K562 (cell line): Measurements from ENCODE around the gene RNASEH1. TPM values are rescaled to one million over a fixed set of nuclear protein-coding genes. Genes with fewer than 3 reads are reported as not detected.

Experiments
- ATAC-seq: fragments of 200-7000 bp; cut with Tn5 transposase; 3 replicates; pipeline ENCODE4 v1.9.1; 2020; ENCODE audit warnings: moderate library complexity
- BruUV-seq: library from RNA; stranded (reverse); fragments of 400-500 nt; replicated peaks from 2 replicates; lab custom pipeline; 2021; lab: Mats Ljungman, UMichigan
- CTCF ChIA-PET: fragments of 300-600 bp; formaldehyde crosslinking; extraction: SDS; loops from one replicate; lab custom pipeline; 2021; ENCODE audit warnings: low intra/inter-chr PET ratio; lab: Yijun Ruan, JAX
- POLR2A ChIA-PET: fragments of 300-600, 350-650 bp; sonication (Branson Sonifier 250); formaldehyde crosslinking; extraction: SDS; loops from one replicate; lab custom pipeline; 2021; ENCODE audit warnings: antibody characterized with exemption, inconsistent platforms; lab: Yijun Ruan, JAX
- DNase-seq, 4 experiments: peaks; one replicate each; pipeline versions ENCODE4 v3.0.0 to v3.0.0-alpha.2; 2011 to 2018; ENCODE audit warnings: low spot score in 3 of 4, mixed read lengths in 3 of 4; ENCODE audit errors: extremely low read depth in 1 of 4
- FAIRE-seq: peaks from 2 replicates; lab custom pipeline; 2011; peaks lifted over from hg19 to GRCh38; lab: Jason Lieb, UNC
- H2AFZ ChIP-seq: 2 replicates; pipeline ENCODE4 v1.6.0; 2011; ENCODE audit warnings: low read depth, low read length, control low read depth, inconsistent platforms
- H3K27ac ChIP-seq: fragments of 200-600 bp; 3 replicates; pipeline ENCODE4 v1.8.0; 2011; ENCODE audit warnings: low read depth, mild to moderate bottlenecking, control low read depth, inconsistent platforms, low read length, moderate library complexity, mixed read lengths; ENCODE audit errors: extremely low read depth
- H3K27me3 ChIP-seq, 2 experiments: fragments of 300-600 bp in 1 of 2; 2 replicates in 1 of 2; 3 replicates in 1 of 2; pipeline versions ENCODE4 v1.6.0 to v1.8.0; 2011; ENCODE audit warnings: inconsistent platforms in 2 of 2, low read length in 2 of 2, mild to moderate bottlenecking in 1 of 2, mixed read lengths in 1 of 2, moderate library complexity in 1 of 2; ENCODE audit not compliant: control insufficient read depth in 2 of 2, insufficient read depth in 2 of 2
- H3K36me3 ChIP-seq: fragments of 300-600 bp; 3 replicates; pipeline ENCODE4 v1.8.0; 2011; ENCODE audit warnings: mild to moderate bottlenecking, low read length, inconsistent platforms; ENCODE audit not compliant: control insufficient read depth, insufficient read depth
- H3K4me1 ChIP-seq, 2 experiments: fragments of 200-600 bp in 1 of 2; replicated peaks in 1 of 2; 2 replicates in 1 of 2; 3 replicates in 1 of 2; pipeline versions ENCODE4 v1.5.1 to v1.8.0; 2011; ENCODE audit warnings: inconsistent platforms in 2 of 2, low read length in 2 of 2, mild to moderate bottlenecking in 1 of 2, mixed read lengths in 1 of 2, moderate library complexity in 1 of 2; ENCODE audit not compliant: control insufficient read depth in 2 of 2, insufficient read depth in 2 of 2
- H3K4me2 ChIP-seq: 2 replicates; pipeline ENCODE4 v1.6.1; 2011; ENCODE audit warnings: low read length, control low read depth, inconsistent platforms, mixed read lengths; ENCODE audit not compliant: insufficient read depth
- H3K4me3 ChIP-seq: fragments of 200-600 bp; sonication (generic), shearing (Covaris generic); 2 replicates; pipeline ENCODE4 v1.5.1; 2016; ENCODE audit warnings: control low read depth, inconsistent platforms
- H3K79me2 ChIP-seq: fragments of 200-600 bp; 3 replicates; pipeline ENCODE4 v1.8.0; 2011; ENCODE audit warnings: low read length, inconsistent platforms; ENCODE audit not compliant: control insufficient read depth, insufficient read depth
- H3K9ac ChIP-seq, 2 experiments: 2 replicates each; pipeline versions ENCODE4 v1.6.0 to v1.6.1; 2011; ENCODE audit warnings: low read depth in 2 of 2, low read length in 2 of 2, control low read depth in 1 of 2, inconsistent platforms in 1 of 2, mild to moderate bottlenecking in 1 of 2, mixed read lengths in 1 of 2; ENCODE audit not compliant: insufficient read depth in 1 of 2
- H3K9me1 ChIP-seq: one replicate; pipeline ENCODE4 v1.6.0; 2011; ENCODE audit warnings: inconsistent platforms, mild to moderate bottlenecking, low read length, moderate library complexity; ENCODE audit not compliant: control insufficient read depth, insufficient read depth
- H3K9me3 ChIP-seq: replicated peaks from 2 replicates; pipeline ENCODE4 v1.5.1; 2011; ENCODE audit warnings: low read depth, low read length, inconsistent platforms; ENCODE audit not compliant: control insufficient read depth, insufficient read depth
- H4K20me1 ChIP-seq: replicated peaks from 2 replicates; pipeline ENCODE4 v1.6.1; 2011; ENCODE audit warnings: low read length, inconsistent platforms, mixed read lengths; ENCODE audit not compliant: control insufficient read depth, insufficient read depth
- ATF2 ChIP-seq: sonication (generic); formaldehyde crosslinking; IDR thresholded peaks from 2 replicates; pipeline ENCODE4 v1.8.1; 2022; ENCODE audit warnings: missing genetic modification reagents
- CHCHD3 ChIP-seq: fragments of 250-450 bp; sonication (Bioruptor Pico); IDR thresholded peaks from 2 replicates; pipeline ENCODE4 v2.1.2; 2022; ENCODE audit warnings: mild to moderate bottlenecking
- ELF4 ChIP-seq: fragments of 450-650 bp; formaldehyde crosslinking; IDR thresholded peaks from 2 replicates; pipeline ENCODE4 v1.4.0; 2022; ENCODE audit warnings: missing genetic modification characterization
- FOXO4 ChIP-seq: fragments of 450-650 bp; formaldehyde crosslinking; IDR thresholded peaks from 2 replicates; pipeline ENCODE4 v1.4.0; 2020; ENCODE audit warnings: mild to moderate bottlenecking, moderate library complexity
- MLLT1 ChIP-seq, 2 experiments: fragments of 450-650 bp; IDR thresholded peaks; 2 replicates each; pipeline ENCODE4 v1.6.1; 2016
- RAD21 ChIP-seq, 2 experiments: fragments of 250-450 bp in 1 of 2; fragments of 450-650 bp in 1 of 2; sonication (Bioruptor Pico) in 1 of 2; formaldehyde crosslinking in 1 of 2; IDR thresholded peaks in 1 of 2; conservative IDR thresholded peaks in 1 of 2; 2 replicates each; pipeline versions ENCODE4 v1.4.0 to v1.8.0; 2020 to 2022; ENCODE audit warnings: mild to moderate bottlenecking in 2 of 2, moderate library complexity in 1 of 2
- SFPQ ChIP-seq: fragments of 200-400 bp; formaldehyde crosslinking; IDR thresholded peaks from 2 replicates; pipeline ENCODE4 v1.6.1; 2017; ENCODE audit warnings: mild to moderate bottlenecking, low read depth, low read length, moderate library complexity
- SMAD3 ChIP-seq: fragments of 450-650 bp; formaldehyde crosslinking; conservative IDR thresholded peaks from 2 replicates; pipeline ENCODE4 v1.4.0; 2020; ENCODE audit warnings: mild to moderate bottlenecking
- TFAM ChIP-seq: fragments of 250-450 bp; sonication (Bioruptor Pico); conservative IDR thresholded peaks from 2 replicates; pipeline ENCODE4 v1.5.0; 2021; ENCODE audit warnings: mild to moderate bottlenecking, moderate library complexity
- WHSC1 ChIP-seq: IDR thresholded peaks from one replicate; pipeline ENCODE4 v1.6.1; 2012; ENCODE audit warnings: low read length, control low read depth, inconsistent platforms
- ZBTB9 ChIP-seq: fragments of 450-650 bp; formaldehyde crosslinking; IDR thresholded peaks from 2 replicates; pipeline ENCODE4 v1.4.0; 2020; ENCODE audit warnings: mild to moderate bottlenecking, moderate library complexity
- ZNF395 ChIP-seq: fragments of 200-800 bp; sonication (Bioruptor generic); IDR thresholded peaks from 2 replicates; pipeline ENCODE4 v1.6.1; 2017; ENCODE audit warnings: missing genetic modification characterization, missing compliant biosample characterization
- ZNF707 ChIP-seq: fragments of 250-450 bp; sonication (Bioruptor Pico); conservative IDR thresholded peaks from 2 replicates; pipeline ENCODE4 v1.8.0; 2022; ENCODE audit warnings: inconsistent platforms, mild to moderate bottlenecking, moderate library complexity
- WGBS: fragments of 100-300 bp; shearing (Covaris generic); methylation state at CpG from one replicate; pipeline ENCODE4 v1.1.6; 2016; ENCODE audit warnings: low coverage, mixed read lengths; ENCODE audit not compliant: insufficient coverage; ENCODE audit errors: missing lambda C conversion rate; 5-methylcytosine and 5-hydroxymethylcytosine counted together
- in situ Hi-C: fragments of 300-500 bp; cut with MboI; formaldehyde crosslinking; loops from 4 replicates; pipeline ENCODE4 v1.15.0; 2018; ENCODE audit warnings: inconsistent platforms, mixed read lengths
- intact Hi-C: fragments of 100-400 bp; cut with micrococcal nuclease; formaldehyde crosslinking; loops from 2 replicates; pipeline ENCODE4 v1.14.2; 2022
- polyA plus RNA-seq, 8 experiments: library from polyadenylated mRNA; depleted of rRNA in 4 of 8; stranded (reverse) in 5 of 8; unstranded in 3 of 8; fragments of >200 nt; fragmentation: Nextera tagmentation in 2 of 8; fragmentation: Illumina TruSeq in 1 of 8; extraction: Ambion mirVana in 2 of 8; extraction: Trizol in 1 of 8; gene quantifications; 2 replicates each; pipeline versions ENCODE4 v1.2.1 to v1.2.3, GENCODE V29; 2011 to 2014; ENCODE audit warnings: inconsistent platforms in 1 of 8, missing spikeins in 1 of 8
- total RNA-seq, 7 experiments: library from RNA; depleted of rRNA in 6 of 7; stranded (reverse); fragments of >200 nt in 6 of 7; fragmentation: Illumina TruSeq in 2 of 7; extraction: Trizol in 2 of 7; gene quantifications; 2 replicates each; pipeline versions ENCODE4 v1.2.1 to v1.2.3, GENCODE V29; 2011 to 2021; ENCODE audit warnings: low replicate concordance in 1 of 7

Gene RNASEH1
- total and polyA plus RNA-seq, 9 of the 15 experiments (the other 6 are each of a cell fraction or from before 2014, with no cell fraction given) = 25.7 to 47.5 (median 42.8) TPM

GRCh38 chr2:3526871-3527270 lies 31.3 kb downstream of the RNASEH1 start:
- no peaks in the 10 kb centered on the region for H3K9me1 ChIP-seq
- POLR2A ChIA-PET = no interaction called here
- FAIRE-seq (no peak), ATAC-seq (no peak), DNase-seq (no peak)
- peaks cover 8% of the 10 kb centered on the region; the same call in 2 of the 3 replicates for H3K36me3 ChIP-seq
- peaks cover 12 to 19% of the 10 kb centered on the region in 2 experiments for H3K4me1 ChIP-seq
- no peaks in the 10 kb centered on the region; a peak in 1 of 5 replicates for H3K27me3 ChIP-seq
- H3K79me2 ChIP-seq = no peaks in the 10 kb centered on the region
- peaks cover 4% of the 10 kb centered on the region; the same call in 1 of the 2 replicates for H4K20me1 ChIP-seq
- no TSS peak for BruUV-seq
- no peak overlapping the region for H3K9ac ChIP-seq
- peaks cover 6% of the 10 kb centered on the region for H3K9me3 ChIP-seq
- no peak overlapping the region for H2AFZ ChIP-seq
- in situ Hi-C loops (no loop called here), intact Hi-C loops (no loop called here)
- H3K4me2 ChIP-seq = no peak overlapping the region
- 84% methylated on average over 5 of the region's 22 CpGs for WGBS
- no peak overlapping the region for H3K27ac ChIP-seq
- CTCF ChIA-PET = no interaction called here
- H3K4me3 ChIP-seq = no peak overlapping the region
- TF ChIP-seq ZBTB9 (no peak), SMAD3 (CRISPR knock-in tag) (no peak), MLLT1 (IDR thresholded peaks at IDR 0.05) (no peak), FOXO4 (CRISPR knock-in tag) (no peak), RAD21 (CRISPR knock-in tag; conservative IDR thresholded peaks at IDR 0.05 in 1 of 2, IDR thresholded peaks at IDR 0.05 in 1 of 2) (no peak), CHCHD3 (CRISPR knock-in tag) (no peak), SFPQ (no peak), WHSC1 (no peak), ATF2 (CRISPR knock-in tag) (no peak), TFAM (CRISPR knock-in tag) (no peak), ZNF707 (no peak), ELF4 (no peak), ZNF395 (CRISPR knock-in tag) (no peak)
